ENCODE measurements around the gene CADM2. TPM values are rescaled to one million over a fixed set of nuclear protein-coding genes. Genes with fewer than 3 reads are reported as not detected.
"Not testable (repeated sequence)": the region's sequence is repeated elsewhere in the genome, so short reads cannot be mapped to it uniquely, and the experiment has no call there.

Gene CADM2
- total RNA-seq, 2 experiments from 2014 or later = 0.30 to 0.58 TPM

GRCh38 chr3:85151555-85151954 lies 192.8 kb downstream of the CADM2 start:
- H3K27ac Mint-ChIP-seq = no peak overlapping the region
- no peaks in the 10 kb centered on the region for H3K27me3 Mint-ChIP-seq
- DNase-seq (no peak), ATAC-seq (no peak)
- CTCF ChIA-PET = no interaction called here
- H3K4me3 Mint-ChIP-seq = no peak overlapping the region
- H3K4me1 Mint-ChIP-seq = no peaks in the 10 kb centered on the region
- H3K36me3 Mint-ChIP-seq = no peaks in the 10 kb centered on the region
- peaks cover 8% of the 10 kb centered on the region for H3K9me3 Mint-ChIP-seq (ENCODE audit: low read depth)

GRCh38 chr3:85153279-85153678 lies 194.5 kb downstream of the CADM2 start:
- H3K36me3 Mint-ChIP-seq; H3K27me3 Mint-ChIP-seq; DNase-seq; H3K27ac Mint-ChIP-seq; ATAC-seq; CTCF ChIA-PET; H3K9me3 Mint-ChIP-seq (ENCODE audit: low read depth); H3K4me3 Mint-ChIP-seq; H3K4me1 Mint-ChIP-seq: not testable (repeated sequence)

GRCh38 chr3:85159376-85159775 lies 200.6 kb downstream of the CADM2 start:
- no peak overlapping the region for H3K4me3 Mint-ChIP-seq
- no peaks in the 10 kb centered on the region for H3K36me3 Mint-ChIP-seq
- no peaks in the 10 kb centered on the region for H3K27me3 Mint-ChIP-seq
- H3K9me3 Mint-ChIP-seq (ENCODE audit: low read depth) = peaks cover 3% of the 10 kb centered on the region
- H3K27ac Mint-ChIP-seq = no peak overlapping the region
- ATAC-seq = no peak
- no peaks in the 10 kb centered on the region for H3K4me1 Mint-ChIP-seq
- CTCF ChIA-PET = no interaction called here
- DNase-seq = no peak

- Mint-ChIP-seq H3K36me3 (no peaks in the 10 kb centered on the region), H3K9me3 (ENCODE audit: low read depth) (peaks cover 3% of the 10 kb centered on the region), H3K27me3 (no peaks in the 10 kb centered on the region), H3K27ac (no peak overlapping the region), H3K4me3 (no peak overlapping the region), H3K4me1 (no peaks in the 10 kb centered on the region)
- no peak for DNase-seq
- CTCF ChIA-PET = no interaction called here
- ATAC-seq = no peak
Observed at GRCh38 chr3:85161544-85161943, 202.8 kb downstream of the CADM2 start.

GRCh38 chr3:85162905-85163304 lies 204.1 kb downstream of the CADM2 start:
- Mint-ChIP-seq H3K36me3 (no peaks in the 10 kb centered on the region), H3K4me3 (no peak overlapping the region), H3K4me1 (no peaks in the 10 kb centered on the region), H3K27me3 (no peaks in the 10 kb centered on the region), H3K27ac (no peak overlapping the region), H3K9me3 (ENCODE audit: low read depth) (peaks cover 3% of the 10 kb centered on the region)
- DNase-seq (no peak), ATAC-seq (no peak)
- CTCF ChIA-PET = no interaction called here

GRCh38 chr3:85164436-85164835 lies 205.6 kb downstream of the CADM2 start:
- DNase-seq (no peak), ATAC-seq (no peak)
- no peaks in the 10 kb centered on the region for H3K36me3 Mint-ChIP-seq
- no peak overlapping the region for H3K4me3 Mint-ChIP-seq
- H3K27me3 Mint-ChIP-seq = no peaks in the 10 kb centered on the region
- H3K27ac Mint-ChIP-seq = no peak overlapping the region
- no peaks in the 10 kb centered on the region for H3K9me3 Mint-ChIP-seq (ENCODE audit: low read depth)
- CTCF ChIA-PET = no interaction called here
- no peaks in the 10 kb centered on the region for H3K4me1 Mint-ChIP-seq

- DNase-seq (no peak), ATAC-seq (no peak)
- no peak overlapping the region for H3K27ac Mint-ChIP-seq
- H3K4me3 Mint-ChIP-seq = no peak overlapping the region
- no peaks in the 10 kb centered on the region for H3K36me3 Mint-ChIP-seq
- H3K27me3 Mint-ChIP-seq = no peaks in the 10 kb centered on the region
- peaks cover 2% of the 10 kb centered on the region for H3K9me3 Mint-ChIP-seq (ENCODE audit: low read depth)
- CTCF ChIA-PET = no interaction called here
- no peaks in the 10 kb centered on the region for H3K4me1 Mint-ChIP-seq
Observed at GRCh38 chr3:85167576-85167975, 208.8 kb downstream of the CADM2 start.

DNA sequence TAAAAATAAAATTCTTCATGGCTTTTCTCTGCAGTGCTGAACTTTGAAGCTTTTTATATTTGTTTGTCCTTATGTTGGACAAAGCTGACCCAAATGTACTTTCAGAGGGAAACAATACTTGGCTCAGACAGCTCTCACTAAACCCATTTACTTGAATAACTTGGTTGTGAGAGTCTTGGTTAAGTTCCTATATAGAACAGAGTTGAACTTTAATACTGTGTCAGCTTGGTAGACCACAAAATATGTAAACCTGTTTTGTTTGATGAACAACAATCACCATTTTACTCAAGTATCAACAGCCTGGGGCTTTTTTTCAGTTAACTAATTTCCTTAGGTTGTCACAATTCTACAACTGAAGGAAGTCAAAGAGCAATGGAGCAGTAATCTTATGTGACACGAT lies 211.9 kb downstream of the CADM2 start:
- no peak overlapping the region for H3K4me3 Mint-ChIP-seq
- H3K4me1 Mint-ChIP-seq = no peaks in the 10 kb centered on the region
- CTCF ChIA-PET = no interaction called here
- ATAC-seq (no peak), DNase-seq (no peak)
- no peaks in the 10 kb centered on the region for H3K27me3 Mint-ChIP-seq
- no peaks in the 10 kb centered on the region for H3K36me3 Mint-ChIP-seq
- peaks cover 3% of the 10 kb centered on the region for H3K9me3 Mint-ChIP-seq (ENCODE audit: low read depth)
- H3K27ac Mint-ChIP-seq = no peak overlapping the region

DNA sequence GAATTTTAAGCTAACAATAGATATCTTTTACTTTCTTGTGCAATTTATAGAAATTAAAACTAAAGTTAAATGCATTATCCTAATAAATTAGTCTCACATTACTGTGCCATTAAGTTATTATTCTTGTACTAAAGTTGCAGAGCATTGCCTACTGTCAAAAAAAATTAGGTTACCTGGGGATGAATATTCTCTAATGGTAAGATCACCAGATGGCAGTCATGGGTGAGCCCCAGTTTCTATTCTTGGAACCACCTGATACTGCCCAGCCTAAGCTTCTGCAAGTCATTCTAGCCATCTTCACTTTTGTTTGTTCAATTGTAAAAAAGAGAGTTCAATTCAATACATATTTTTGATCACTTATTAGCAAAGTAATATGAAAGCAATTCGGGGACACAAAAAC lies 213.2 kb downstream of the CADM2 start:
- CTCF ChIA-PET = no interaction called here
- Mint-ChIP-seq H3K9me3 (ENCODE audit: low read depth) (peaks cover 3% of the 10 kb centered on the region), H3K27me3 (no peaks in the 10 kb centered on the region), H3K36me3 (no peaks in the 10 kb centered on the region), H3K4me3 (no peak overlapping the region), H3K4me1 (no peaks in the 10 kb centered on the region), H3K27ac (no peak overlapping the region)
- DNase-seq (no peak), ATAC-seq (no peak)

GRCh38 chr3:85176799-85177198 lies 218.0 kb downstream of the CADM2 start:
- H3K9me3 Mint-ChIP-seq (ENCODE audit: low read depth) = peaks cover 3% of the 10 kb centered on the region
- H3K4me1 Mint-ChIP-seq = no peaks in the 10 kb centered on the region
- no peak for ATAC-seq
- H3K36me3 Mint-ChIP-seq = no peaks in the 10 kb centered on the region
- no peak overlapping the region for H3K27ac Mint-ChIP-seq
- no peak overlapping the region for H3K4me3 Mint-ChIP-seq
- H3K27me3 Mint-ChIP-seq = no peaks in the 10 kb centered on the region
- DNase-seq = no peak
- CTCF ChIA-PET = no interaction called here

GRCh38 chr3:85182975-85183752 lies 224.4 kb downstream of the CADM2 start:
- H3K27me3 Mint-ChIP-seq = no peaks in the 10 kb centered on the region
- no peak overlapping the region for H3K27ac Mint-ChIP-seq
- no peaks in the 10 kb centered on the region for H3K9me3 Mint-ChIP-seq (ENCODE audit: low read depth)
- no peaks in the 10 kb centered on the region for H3K4me1 Mint-ChIP-seq
- CTCF ChIA-PET = no interaction called here
- no peaks in the 10 kb centered on the region for H3K36me3 Mint-ChIP-seq
- H3K4me3 Mint-ChIP-seq = no peak overlapping the region
- ATAC-seq (no peak), DNase-seq (no peak)

DNA sequence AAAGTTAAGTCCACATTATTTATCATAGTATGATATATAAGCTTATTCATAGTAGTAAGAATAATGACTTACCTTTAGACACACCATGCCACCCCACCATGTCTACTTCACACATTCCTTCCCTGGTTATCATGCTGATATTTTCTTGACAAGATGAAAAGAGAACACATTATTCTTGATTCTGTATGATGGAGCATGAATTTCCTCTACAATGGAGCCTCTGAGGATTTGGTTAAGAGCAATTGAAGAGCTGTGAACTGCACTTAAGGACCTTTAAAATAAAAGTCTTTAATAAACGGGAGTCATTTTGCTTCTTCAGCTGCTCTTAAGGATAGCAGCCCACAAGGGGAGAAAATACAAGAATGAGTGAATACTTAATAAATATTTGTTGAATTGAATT lies 226.7 kb downstream of the CADM2 start:
- Mint-ChIP-seq H3K9me3 (ENCODE audit: low read depth) (no peaks in the 10 kb centered on the region), H3K4me1 (no peaks in the 10 kb centered on the region), H3K36me3 (no peaks in the 10 kb centered on the region), H3K27ac (no peak overlapping the region), H3K27me3 (no peaks in the 10 kb centered on the region), H3K4me3 (no peak overlapping the region)
- DNase-seq (no peak), ATAC-seq (no peak)
- CTCF ChIA-PET = no interaction called here

DNA sequence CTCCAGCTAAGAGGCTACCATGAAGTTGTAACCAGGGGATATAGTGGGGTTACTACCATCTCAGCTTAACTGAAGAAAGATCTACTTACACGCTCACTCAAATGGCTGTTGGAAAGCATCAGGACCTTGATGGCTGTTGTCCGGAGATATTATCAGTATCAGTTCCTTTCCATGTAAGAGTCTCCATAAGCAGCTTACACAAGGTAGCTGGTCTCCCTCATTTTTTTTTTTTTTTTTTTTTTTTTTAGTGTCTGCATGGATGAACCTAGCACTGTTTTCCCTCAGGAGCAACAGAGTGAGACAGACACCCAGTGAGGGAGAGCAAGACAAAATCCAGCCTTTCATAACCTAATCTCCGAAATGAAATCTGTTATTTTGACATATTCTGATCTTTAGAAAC lies 230.9 kb downstream of the CADM2 start:
- no peaks in the 10 kb centered on the region for H3K4me1 Mint-ChIP-seq
- no peak overlapping the region for H3K27ac Mint-ChIP-seq
- H3K27me3 Mint-ChIP-seq = no peaks in the 10 kb centered on the region
- no peaks in the 10 kb centered on the region for H3K36me3 Mint-ChIP-seq
- no peak for DNase-seq
- H3K9me3 Mint-ChIP-seq (ENCODE audit: low read depth) = peaks cover 3% of the 10 kb centered on the region
- no peak overlapping the region for H3K4me3 Mint-ChIP-seq
- CTCF ChIA-PET = no interaction called here
- ATAC-seq = no peak

GRCh38 chr3:85193565-85193964 lies 234.8 kb downstream of the CADM2 start:
- ATAC-seq = no peak
- H3K4me3 Mint-ChIP-seq = no peak overlapping the region
- no peaks in the 10 kb centered on the region for H3K4me1 Mint-ChIP-seq
- H3K27me3 Mint-ChIP-seq = no peaks in the 10 kb centered on the region
- H3K36me3 Mint-ChIP-seq = no peaks in the 10 kb centered on the region
- CTCF ChIA-PET = no interaction called here
- H3K9me3 Mint-ChIP-seq (ENCODE audit: low read depth) = peaks cover 3% of the 10 kb centered on the region
- no peak overlapping the region for H3K27ac Mint-ChIP-seq
- no peak for DNase-seq

DNA sequence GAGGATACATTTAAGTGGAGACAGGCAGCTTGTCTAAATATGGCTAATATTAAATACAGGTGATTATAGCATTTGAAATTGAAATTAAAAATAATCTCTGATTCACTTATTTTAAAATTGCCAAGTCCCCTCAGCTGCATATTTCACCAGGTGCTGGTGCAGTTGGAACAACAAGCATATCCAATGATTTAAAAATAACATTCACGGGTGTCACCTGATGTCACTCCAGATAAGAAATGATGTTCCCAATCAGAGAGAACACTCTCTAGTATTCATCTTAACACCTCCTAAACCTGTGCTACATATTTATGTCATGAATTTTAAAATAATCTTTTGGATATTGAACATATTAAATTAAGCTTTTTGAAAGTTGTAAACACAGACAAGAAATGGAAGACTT lies 249.9 kb downstream of the CADM2 start:
- Mint-ChIP-seq H3K27me3 (no peaks in the 10 kb centered on the region), H3K36me3 (no peaks in the 10 kb centered on the region), H3K9me3 (ENCODE audit: low read depth) (peaks cover 5% of the 10 kb centered on the region), H3K4me3 (no peak overlapping the region), H3K4me1 (no peaks in the 10 kb centered on the region), H3K27ac (no peak overlapping the region)
- no peak for ATAC-seq
- CTCF ChIA-PET = no interaction called here
- no peak for DNase-seq
